ENCODE results near the gene ME3. TPM values are rescaled to one million over a fixed set of nuclear protein-coding genes. Genes with fewer than 3 reads are reported as not detected.
"Not testable (repeated sequence)": the region's sequence is repeated elsewhere in the genome, so short reads cannot be mapped to it uniquely, and the experiment has no call there.

Gene ME3
- total and polyA plus RNA-seq, 4 donors: 7.4 to 38.7 (median 21.2) TPM

DNA sequence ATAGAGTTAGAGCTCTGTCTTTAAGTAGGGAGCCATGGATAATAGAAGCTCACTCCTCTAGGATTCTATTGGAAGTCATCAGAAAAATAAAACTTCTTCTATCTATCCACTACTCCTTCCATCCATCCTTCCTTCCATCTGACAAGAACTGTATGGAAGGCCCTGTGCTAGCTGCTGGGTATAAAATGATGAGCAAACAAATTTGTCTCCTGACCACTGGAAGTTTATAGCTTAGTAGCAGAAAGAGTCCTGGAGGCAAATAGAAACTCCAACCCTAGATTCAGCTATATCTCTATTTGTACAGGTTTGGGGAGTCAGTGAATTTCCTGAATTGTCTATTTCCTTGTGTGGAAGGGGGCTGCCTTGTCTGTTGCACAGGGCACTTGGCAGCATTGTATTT is 136.6 kb downstream of the ME3 start:
- H3K4me3 ChIP-seq: no peak overlapping the region
- H3K9ac ChIP-seq (ENCODE audit: insufficient read depth in 1 of 2, low read length in 2 of 2): no peak overlapping the region
- TF ChIP-seq, protein P1, sequence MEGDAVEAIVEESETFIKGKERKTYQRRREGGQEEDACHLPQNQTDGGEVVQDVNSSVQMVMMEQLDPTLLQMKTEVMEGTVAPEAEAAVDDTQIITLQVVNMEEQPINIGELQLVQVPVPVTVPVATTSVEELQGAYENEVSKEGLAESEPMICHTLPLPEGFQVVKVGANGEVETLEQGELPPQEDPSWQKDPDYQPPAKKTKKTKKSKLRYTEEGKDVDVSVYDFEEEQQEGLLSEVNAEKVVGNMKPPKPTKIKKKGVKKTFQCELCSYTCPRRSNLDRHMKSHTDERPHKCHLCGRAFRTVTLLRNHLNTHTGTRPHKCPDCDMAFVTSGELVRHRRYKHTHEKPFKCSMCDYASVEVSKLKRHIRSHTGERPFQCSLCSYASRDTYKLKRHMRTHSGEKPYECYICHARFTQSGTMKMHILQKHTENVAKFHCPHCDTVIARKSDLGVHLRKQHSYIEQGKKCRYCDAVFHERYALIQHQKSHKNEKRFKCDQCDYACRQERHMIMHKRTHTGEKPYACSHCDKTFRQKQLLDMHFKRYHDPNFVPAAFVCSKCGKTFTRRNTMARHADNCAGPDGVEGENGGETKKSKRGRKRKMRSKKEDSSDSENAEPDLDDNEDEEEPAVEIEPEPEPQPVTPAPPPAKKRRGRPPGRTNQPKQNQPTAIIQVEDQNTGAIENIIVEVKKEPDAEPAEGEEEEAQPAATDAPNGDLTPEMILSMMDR (IDR thresholded peaks at IDR 0.05; ENCODE audit: control extremely low read depth, extremely low read depth): no peak
- no peaks in the 10 kb centered on the region for H3K9me3 ChIP-seq (ENCODE audit: control insufficient read depth in 4 of 4, insufficient read depth in 3 of 4, low read length in 3 of 4)
- ATAC-seq (ENCODE audit: insufficient read depth, low FRiP score) (no peak), DNase-seq (no peak)
- H3K27me3 ChIP-seq (ENCODE audit: control insufficient read depth in 3 of 3, insufficient read depth in 3 of 3, low read length in 2 of 3): no peaks in the 10 kb centered on the region
- H3K4me1 ChIP-seq (ENCODE audit: control insufficient read depth in 5 of 5, insufficient read depth in 5 of 5, low read length in 5 of 5): no peaks in the 10 kb centered on the region
- no peaks in the 10 kb centered on the region for H3K36me3 ChIP-seq (ENCODE audit: control insufficient read depth in 4 of 4, insufficient read depth in 4 of 4, low read length in 4 of 4)
- no peak overlapping the region for H3K27ac ChIP-seq (ENCODE audit: low read depth in 1 of 2, low read length in 1 of 2)

DNA sequence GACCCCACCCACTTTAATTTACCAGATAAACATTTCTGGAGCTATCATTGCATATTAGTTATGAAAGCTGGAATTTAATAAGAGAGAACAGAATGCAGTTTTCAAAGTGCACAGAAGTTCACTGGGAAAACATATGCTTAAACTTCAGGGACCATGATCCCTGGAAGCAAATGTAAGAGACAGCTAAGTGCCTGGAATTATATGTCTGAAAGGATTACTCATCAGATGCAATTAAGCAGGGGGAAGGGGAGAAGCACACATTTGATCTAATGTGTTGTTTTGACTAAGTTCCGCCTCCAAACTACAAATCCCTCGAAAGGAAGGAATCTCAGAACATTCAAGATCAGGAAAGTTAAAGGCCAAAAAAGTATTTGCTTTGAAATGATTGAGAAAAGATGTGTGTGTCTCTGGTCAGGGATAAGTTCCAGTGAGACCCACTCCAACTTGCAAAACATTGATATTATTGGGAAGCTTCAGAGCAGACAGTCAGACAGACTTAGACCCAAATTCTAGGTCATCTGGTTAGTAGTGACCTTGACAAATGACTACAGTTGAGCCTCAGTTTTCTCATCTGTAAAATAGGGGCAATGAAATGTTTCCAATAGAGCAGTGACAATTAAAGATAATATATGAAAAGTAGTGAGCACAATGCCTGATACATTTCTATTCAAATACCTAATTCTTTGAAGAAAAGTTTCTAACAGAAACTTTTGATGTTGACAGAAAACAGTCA is 147.6 kb downstream of the ME3 start:
- Histone ChIP-seq H3K27ac (ENCODE audit: low read depth in 1 of 2, low read length in 1 of 2) (no peak overlapping the region), H3K36me3 (ENCODE audit: control insufficient read depth in 4 of 4, insufficient read depth in 4 of 4, low read length in 4 of 4) (no peaks in the 10 kb centered on the region), H3K4me1 (ENCODE audit: control insufficient read depth in 5 of 5, insufficient read depth in 5 of 5, low read length in 5 of 5) (peaks cover 4 to 19% (median 14%) of the 10 kb centered on the region in 5 donors), H3K9me3 (ENCODE audit: control insufficient read depth in 4 of 4, insufficient read depth in 3 of 4, low read length in 3 of 4) (peaks cover 0 to 5% (median 0%) of the 10 kb centered on the region in 4 donors), H3K4me3 (no peak overlapping the region), H3K27me3 (ENCODE audit: control insufficient read depth in 3 of 3, insufficient read depth in 3 of 3, low read length in 2 of 3) (no peaks in the 10 kb centered on the region), H3K9ac (ENCODE audit: insufficient read depth in 1 of 2, low read length in 2 of 2) (no peak overlapping the region)
- peak in 1 of 3 donors; percentile 30 for DNase-seq
- WGBS, 2 donors: 72 to 81% methylated on average over 2 of the region's 2 CpGs
- ATAC-seq (ENCODE audit: insufficient read depth, low FRiP score): no peak
- TF ChIP-seq, protein P1 (IDR thresholded peaks at IDR 0.05; ENCODE audit: control extremely low read depth, extremely low read depth): no peak

DNA sequence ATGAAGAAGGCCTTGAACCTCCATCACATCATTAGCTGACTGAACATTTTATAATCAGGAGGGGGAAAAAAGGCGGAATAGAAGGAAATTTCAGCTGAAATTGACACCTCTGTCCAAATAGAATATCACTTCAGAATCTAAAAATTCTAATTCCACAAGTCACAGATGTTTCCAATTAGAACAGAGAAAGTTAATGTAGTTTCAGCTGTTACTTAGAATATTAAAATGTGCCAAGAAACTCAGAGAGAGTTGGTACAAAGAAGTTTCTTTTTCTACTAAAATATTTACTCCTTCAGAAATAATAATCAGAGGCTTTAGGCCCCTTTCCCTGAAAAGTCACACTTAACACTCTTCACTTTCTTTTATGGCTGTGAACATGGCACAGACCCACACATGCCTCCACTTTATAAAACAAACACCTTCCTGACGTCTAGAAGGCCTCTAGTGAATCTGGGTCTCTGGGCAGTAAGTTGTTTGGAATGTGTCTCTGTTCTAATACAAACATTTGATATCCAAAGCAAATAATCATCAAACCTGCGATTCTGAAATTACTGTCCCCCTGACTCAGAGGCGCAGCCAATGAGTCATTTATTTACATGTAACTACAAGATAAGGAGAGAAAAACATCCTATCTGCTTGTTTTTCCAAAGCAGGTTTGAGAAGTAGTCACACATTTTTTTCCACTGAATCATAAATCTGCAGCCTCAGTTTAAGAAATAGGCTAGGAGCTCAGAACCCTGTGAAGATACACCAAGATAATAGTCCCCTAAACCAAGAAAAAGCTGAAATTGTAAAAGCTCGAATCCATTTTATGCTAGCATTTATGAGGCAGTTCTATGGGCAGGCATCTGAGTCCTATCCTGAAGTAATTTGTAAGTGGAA is 148.4 kb downstream of the ME3 start:
- Histone ChIP-seq H3K9ac (ENCODE audit: insufficient read depth in 1 of 2, low read length in 2 of 2) (no peak overlapping the region), H3K27ac (ENCODE audit: low read depth in 1 of 2, low read length in 1 of 2) (no peak overlapping the region), H3K4me3 (no peak overlapping the region), H3K36me3 (ENCODE audit: control insufficient read depth in 4 of 4, insufficient read depth in 4 of 4, low read length in 4 of 4) (no peaks in the 10 kb centered on the region), H3K9me3 (ENCODE audit: control insufficient read depth in 4 of 4, insufficient read depth in 3 of 4, low read length in 3 of 4) (peaks cover 0 to 5% (median 0%) of the 10 kb centered on the region in 4 donors), H3K27me3 (ENCODE audit: control insufficient read depth in 3 of 3, insufficient read depth in 3 of 3, low read length in 2 of 3) (no peaks in the 10 kb centered on the region), H3K4me1 (ENCODE audit: control insufficient read depth in 5 of 5, insufficient read depth in 5 of 5, low read length in 5 of 5) (peaks cover 8 to 27% (median 20%) of the 10 kb centered on the region in 5 donors)
- ATAC-seq (ENCODE audit: insufficient read depth, low FRiP score): peak; percentile 71
- peak; percentile 18 to 46 (median 43) for DNase-seq
- TF ChIP-seq, protein P1 (IDR thresholded peaks at IDR 0.05; ENCODE audit: control extremely low read depth, extremely low read depth): no peak
- WGBS, 2 donors: 40 to 68% methylated on average over 5 of the region's 5 CpGs

DNA sequence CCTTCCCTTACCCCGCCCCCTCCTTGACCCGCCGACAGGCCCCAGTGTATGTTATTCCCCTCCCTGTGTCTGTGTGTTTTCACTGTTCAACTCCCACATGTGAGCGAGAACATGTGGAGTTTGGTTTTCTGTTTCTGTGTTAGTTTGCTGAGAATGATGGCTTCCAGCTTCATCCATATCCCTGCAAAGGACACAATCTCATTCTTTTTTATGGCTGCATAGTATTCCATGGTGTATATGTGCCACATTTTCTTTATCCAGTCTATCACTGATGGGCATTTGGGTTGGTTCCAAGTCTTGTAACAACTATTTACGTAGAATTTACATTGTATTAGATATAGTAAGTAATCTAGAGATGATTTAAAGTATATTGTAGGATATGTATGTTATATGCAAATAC is 149.9 kb downstream of the ME3 start:
- not testable (repeated sequence) for DNase-seq; H3K36me3 ChIP-seq (ENCODE audit: control insufficient read depth in 4 of 4, insufficient read depth in 4 of 4, low read length in 4 of 4); ATAC-seq (ENCODE audit: insufficient read depth, low FRiP score); H3K9me3 ChIP-seq (ENCODE audit: control insufficient read depth in 4 of 4, insufficient read depth in 3 of 4, low read length in 3 of 4); H3K9ac ChIP-seq (ENCODE audit: insufficient read depth in 1 of 2, low read length in 2 of 2); H3K4me3 ChIP-seq; H3K27ac ChIP-seq (ENCODE audit: low read depth in 1 of 2, low read length in 1 of 2); H3K27me3 ChIP-seq (ENCODE audit: control insufficient read depth in 3 of 3, insufficient read depth in 3 of 3, low read length in 2 of 3)
- 96 to 97% methylated on average over 5 of the region's 5 CpGs for WGBS, 2 donors
- peaks cover 10 to 35% (median 26%) of the 10 kb centered on the region in 5 donors for H3K4me1 ChIP-seq (ENCODE audit: control insufficient read depth in 5 of 5, insufficient read depth in 5 of 5, low read length in 5 of 5)
